IMR-90 (cell line): ENCODE measurements around the gene ETV4. TPM values are rescaled to one million over a fixed set of nuclear protein-coding genes. Genes with fewer than 3 reads are reported as not detected.

Experiments
- ATAC-seq: fragments of 200-7000 bp; cut with Tn5 transposase; 2 replicates; pipeline ENCODE4 v1.9.1; 2020; ENCODE audit warnings: low read depth, mild to moderate bottlenecking, moderate library complexity
- BruUV-seq: library from RNA; stranded (reverse); fragments of 400-500 nt; replicated peaks from 2 replicates; lab custom pipeline; 2021; lab: Mats Ljungman, UMichigan
- CTCF ChIA-PET: fragments of 300-600 bp; formaldehyde crosslinking; extraction: SDS; loops from one replicate; lab custom pipeline; 2021; ENCODE audit warnings: antibody characterized with exemption; lab: Yijun Ruan, JAX
- POLR2A ChIA-PET: fragments of 300-600 bp; sonication (Branson Sonifier 250); formaldehyde crosslinking; loops from one replicate; lab custom pipeline; 2022; ENCODE audit warnings: antibody characterized with exemption; ENCODE audit not compliant: unreplicated experiment; lab: Charles Lee
- DNase-seq: peaks from one replicate; pipeline ENCODE4 v3.0.0; 2013
- H2AFZ ChIP-seq: replicated peaks from 2 replicates; pipeline ENCODE3; 2013; ENCODE audit warnings: low read length, mild to moderate bottlenecking; ENCODE audit not compliant: poor library complexity
- H2AK5ac ChIP-seq: 2 replicates; pipeline ENCODE4 v1.6.1; 2013; ENCODE audit warnings: low read depth, low read length, inconsistent platforms
- H2AK9ac ChIP-seq: replicated peaks from 2 replicates; pipeline ENCODE3; 2013; ENCODE audit warnings: mild to moderate bottlenecking, low read depth, low read length, moderate library complexity; ENCODE audit not compliant: poor library complexity
- H2BK120ac ChIP-seq: 2 replicates; pipeline ENCODE4 v1.6.1; 2013; ENCODE audit warnings: low read depth, low read length, inconsistent platforms
- H2BK15ac ChIP-seq: 3 replicates; pipeline ENCODE4 v1.6.1; 2013; ENCODE audit warnings: low read depth, low read length, inconsistent platforms
- H2BK20ac ChIP-seq: 2 replicates; pipeline ENCODE4 v1.6.1; 2013; ENCODE audit warnings: low read depth, mild to moderate bottlenecking, inconsistent platforms, low read length, moderate library complexity
- H2BK5ac ChIP-seq: 2 replicates; pipeline ENCODE4 v1.6.1; 2013; ENCODE audit warnings: mild to moderate bottlenecking, low read depth, low read length, inconsistent platforms; ENCODE audit not compliant: poor library complexity, severe bottlenecking
- H3K14ac ChIP-seq: replicated peaks from 2 replicates; pipeline ENCODE4 v1.6.1; 2013; ENCODE audit warnings: low read depth, low read length, inconsistent platforms
- H3K18ac ChIP-seq: 2 replicates; pipeline ENCODE4 v1.6.1; 2013; ENCODE audit warnings: low read depth, low read length, control low read depth
- H3K23ac ChIP-seq: 2 replicates; pipeline ENCODE4 v1.6.1; 2013; ENCODE audit warnings: low read depth, low read length, inconsistent platforms
- H3K27ac ChIP-seq: 2 replicates; pipeline ENCODE4 v1.5.1; 2013; ENCODE audit warnings: mild to moderate bottlenecking, control low read depth, low read length; ENCODE audit not compliant: insufficient read depth
- H3K27me3 ChIP-seq: 2 replicates; pipeline ENCODE4 v1.6.1; 2013; ENCODE audit warnings: low read length; ENCODE audit not compliant: control insufficient read depth, insufficient read depth
- H3K36me3 ChIP-seq: 2 replicates; pipeline ENCODE4 v1.6.1; 2013; ENCODE audit warnings: low read length, mixed read lengths; ENCODE audit not compliant: control insufficient read depth, insufficient read depth
- H3K4ac ChIP-seq: 2 replicates; pipeline ENCODE4 v1.6.1; 2013; ENCODE audit warnings: low read depth, low read length, inconsistent platforms
- H3K4me1 ChIP-seq: 2 replicates; pipeline ENCODE4 v1.6.1; 2013; ENCODE audit warnings: low read length, mixed read lengths; ENCODE audit not compliant: control insufficient read depth, insufficient read depth
- H3K4me2 ChIP-seq: 2 replicates; pipeline ENCODE4 v1.6.1; 2013; ENCODE audit warnings: low read depth, mild to moderate bottlenecking, control low read depth, low read length, moderate library complexity
- H3K4me3 ChIP-seq: 2 replicates; pipeline ENCODE4 v1.5.1; 2013; ENCODE audit warnings: low read depth, mild to moderate bottlenecking, control low read depth, low read length, moderate library complexity; ENCODE audit not compliant: insufficient read depth
- H3K56ac ChIP-seq: 2 replicates; pipeline ENCODE4 v1.6.1; 2013; ENCODE audit warnings: low read length, inconsistent platforms; ENCODE audit not compliant: insufficient read depth; ENCODE audit errors: extremely low read depth
- H3K79me1 ChIP-seq, 2 experiments: 2 replicates each; pipeline ENCODE4 v1.6.1; 2013; ENCODE audit warnings: low read length in 2 of 2, inconsistent platforms in 1 of 2, low read depth in 1 of 2
- H3K9ac ChIP-seq: 2 replicates; pipeline ENCODE4 v1.6.1; 2013; ENCODE audit warnings: low read depth, low read length, control low read depth
- H3K9me1 ChIP-seq: 2 replicates; pipeline ENCODE4 v1.6.1; 2013; ENCODE audit warnings: low read length, inconsistent platforms; ENCODE audit not compliant: insufficient read depth
- H3K9me3 ChIP-seq: 2 replicates; pipeline ENCODE4 v1.6.1; 2013; ENCODE audit warnings: low read length; ENCODE audit not compliant: control insufficient read depth, insufficient read depth
- H4K20me1 ChIP-seq: 2 replicates; pipeline ENCODE4 v1.6.1; 2013; ENCODE audit warnings: low read length, inconsistent platforms; ENCODE audit not compliant: insufficient read depth
- H4K5ac ChIP-seq: 2 replicates; pipeline ENCODE4 v1.6.1; 2013; ENCODE audit warnings: mild to moderate bottlenecking, low read depth, low read length, control low read depth
- H4K8ac ChIP-seq, 2 experiments: 2 replicates each; pipeline ENCODE4 v1.6.1; 2013; ENCODE audit warnings: low read depth in 2 of 2, low read length in 2 of 2, control low read depth in 1 of 2, inconsistent platforms in 1 of 2
- H4K91ac ChIP-seq: 2 replicates; pipeline ENCODE4 v1.6.1; 2013; ENCODE audit warnings: low read depth, low read length, inconsistent platforms; ENCODE audit not compliant: insufficient read depth
- BHLHE40 ChIP-seq: fragments of 150-350 bp; IDR thresholded peaks from 2 replicates; pipeline ENCODE4 v1.6.1; 2016; ENCODE audit warnings: mild to moderate bottlenecking, low read depth, low read length
- CEBPB ChIP-seq: IDR thresholded peaks from 2 replicates; pipeline ENCODE4 v1.6.1; 2012; ENCODE audit warnings: low read depth, low read length, improper control_type of control experiment
- CHD1 ChIP-seq: IDR thresholded peaks from 2 replicates; pipeline ENCODE4 v1.6.1; 2012; ENCODE audit warnings: low read depth, low read length, improper control_type of control experiment
- CTCF ChIP-seq: conservative IDR thresholded peaks from 2 replicates; pipeline ENCODE4 v1.5.1; 2012; ENCODE audit warnings: mild to moderate bottlenecking, low read depth, low read length, improper control_type of control experiment
- FOS ChIP-seq: fragments of 150-350 bp; IDR thresholded peaks from 2 replicates; pipeline ENCODE4 v1.6.1; 2016; ENCODE audit warnings: low read depth, low read length
- MAFK ChIP-seq: IDR thresholded peaks from 2 replicates; pipeline ENCODE4 v1.6.1; 2012; ENCODE audit warnings: low read depth, low read length, improper control_type of control experiment
- MAZ ChIP-seq: IDR thresholded peaks from 2 replicates; pipeline ENCODE4 v1.6.1; 2012; ENCODE audit warnings: low read depth, mild to moderate bottlenecking, low read length, improper control_type of control experiment, moderate library complexity, borderline replicate concordance
- MXI1 ChIP-seq: IDR thresholded peaks from 2 replicates; pipeline ENCODE4 v1.6.1; 2012; ENCODE audit warnings: low read depth, mild to moderate bottlenecking, low read length, moderate library complexity, borderline replicate concordance
- NFE2L2 ChIP-seq: fragments of 150-350 bp; IDR thresholded peaks from 2 replicates; pipeline ENCODE4 v1.6.1; 2016; ENCODE audit warnings: low read depth, mild to moderate bottlenecking, low read length
- POLR2A ChIP-seq: IDR thresholded peaks from 2 replicates; pipeline ENCODE4 v1.6.1; 2012; ENCODE audit warnings: mild to moderate bottlenecking, low read depth, low read length
- RAD21 ChIP-seq: IDR thresholded peaks from 2 replicates; pipeline ENCODE4 v1.6.1; 2012; ENCODE audit warnings: low read length, improper control_type of control experiment
- RCOR1 ChIP-seq: IDR thresholded peaks from 2 replicates; pipeline ENCODE4 v1.6.1; 2012; ENCODE audit warnings: mild to moderate bottlenecking, low read length, improper control_type of control experiment; ENCODE audit not compliant: insufficient replicate concordance
- RFX5 ChIP-seq: IDR thresholded peaks from 2 replicates; pipeline ENCODE4 v1.8.0; 2012; ENCODE audit warnings: low read depth, mild to moderate bottlenecking, low read length, moderate library complexity
- SMC3 ChIP-seq: fragments of 150-350 bp; IDR thresholded peaks from 2 replicates; pipeline ENCODE4 v1.6.1; 2016; ENCODE audit warnings: low read depth, mild to moderate bottlenecking, antibody characterized with exemption, low read length, moderate library complexity
- WGBS, 2 experiments: methylation state at CpG; one replicate each; pipeline versions ENCODE4 v1.1.5 to v1.1.7; 2013; ENCODE audit warnings: missing lambda C conversion rate in 2 of 2; ENCODE audit not compliant: insufficient read length in 1 of 2; ENCODE audit errors: extremely low coverage in 2 of 2; 5-methylcytosine and 5-hydroxymethylcytosine counted together
- dilution Hi-C: fragments of 300-500 bp; cut with HindIII; formaldehyde crosslinking; loops from one replicate; pipeline ENCODE4 v1.14.3; 2018; ENCODE audit warnings: low sequenced_read_pairs; ENCODE audit not compliant: unreplicated experiment
- in situ Hi-C: fragments of 300-500 bp; cut with MboI; formaldehyde crosslinking; loops from 3 replicates; pipeline ENCODE4 v1.14.3; 2019; ENCODE audit warnings: low sequenced_read_pairs, inconsistent platforms, mixed read lengths
- intact Hi-C: fragments of 100-400 bp; cut with micrococcal nuclease; formaldehyde crosslinking; loops from 2 replicates; pipeline ENCODE4 v1.10.0; 2022
- polyA plus RNA-seq, 3 experiments: library from polyadenylated mRNA; depleted of rRNA; stranded (reverse); fragments of >200 nt; gene quantifications; 2 replicates each; pipeline ENCODE4 v1.2.3, GENCODE V29; 2012; ENCODE audit warnings: low replicate concordance in 1 of 3
- total RNA-seq: library from RNA; depleted of rRNA; stranded (reverse); fragments of >200 nt; gene quantifications from 2 replicates; pipeline ENCODE4 v1.2.3, GENCODE V29; 2012
- TF ChIP-seq, protein P1 (sequence below): fragments of 150-350 bp; IDR thresholded peaks from 2 replicates; pipeline ENCODE4 v1.6.1; 2017; ENCODE audit warnings: mild to moderate bottlenecking, antibody characterized with exemption, low read length, low read depth
- TF ChIP-seq, protein P2 (sequence below): fragments of 150-350 bp; IDR thresholded peaks from 2 replicates; pipeline ENCODE4 v1.6.1; 2016; ENCODE audit warnings: low read depth, mild to moderate bottlenecking, low read length, moderate library complexity, borderline replicate concordance

ETV4 gene
- total and polyA plus RNA-seq, 2 of the 4 experiments (the other 2 are of a cell fraction): 4.3 to 13.2 TPM

DNA sequence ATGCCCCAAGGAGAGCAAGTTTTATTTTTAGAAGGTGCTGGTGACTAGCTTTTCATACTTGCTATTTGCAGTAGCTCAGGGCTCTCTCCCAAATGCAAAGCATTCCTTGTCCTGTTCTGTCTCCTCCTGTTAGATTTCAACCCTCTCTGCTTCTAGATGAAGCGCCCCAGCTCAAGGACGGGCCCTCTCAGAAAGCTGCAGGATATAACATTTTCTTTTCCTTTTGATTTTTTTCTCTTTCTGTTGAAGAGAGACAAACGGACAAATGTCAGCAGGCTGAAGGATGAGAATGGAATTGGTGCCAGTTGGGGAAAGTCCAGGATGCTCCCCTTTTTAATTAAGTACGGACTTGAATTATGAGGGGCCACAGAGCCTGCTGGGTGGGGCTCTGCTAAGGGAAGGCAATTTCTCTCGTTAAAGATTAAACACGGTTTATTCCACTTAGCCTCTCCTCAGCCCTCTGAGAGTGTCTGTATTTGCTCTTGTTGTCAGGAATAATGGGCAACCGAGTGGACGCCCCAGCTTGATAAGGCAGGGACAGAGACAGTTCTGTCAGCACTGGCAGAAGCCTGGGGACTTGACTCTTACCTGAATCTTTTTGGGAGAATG is 6.2 kb upstream of the ETV4 start:
- Histone ChIP-seq H3K9me1 (peaks cover 4% of the 10 kb centered on the region; the same call in 1 of the 2 replicates), H4K20me1 (no peaks in the 10 kb centered on the region), H3K4me3 (no peak overlapping the region), H4K91ac (no peak overlapping the region), H3K18ac (no peak overlapping the region), H2AFZ (no peak overlapping the region), H3K27ac (no peak overlapping the region), H3K9me3 (no peaks in the 10 kb centered on the region), H2AK5ac (no peak overlapping the region), H3K56ac (no peak overlapping the region), H2BK20ac (no peak overlapping the region), H2AK9ac (peak overlapping the region; percentile 5), H4K5ac (no peak overlapping the region), H3K27me3 (no peaks in the 10 kb centered on the region), H3K4me2 (no peak overlapping the region), H3K79me1 (no peaks in the 10 kb centered on the region), H3K4me1 (peaks cover 3% of the 10 kb centered on the region), H2BK15ac (no peak overlapping the region), H2BK120ac (no peak overlapping the region), H3K4ac (no peak overlapping the region), H3K23ac (no peak overlapping the region), H3K14ac (no peak overlapping the region), H2BK5ac (no peak overlapping the region), H3K9ac (no peak overlapping the region), H3K36me3 (no peaks in the 10 kb centered on the region), H4K8ac (no peak overlapping the region)
- intact Hi-C loops: no loop called here
- ATAC-seq (no peak), DNase-seq (no peak)
- CTCF ChIA-PET: interaction anchor here (0.6 to 1.0 kb wide), 2 partner anchors 14 to 28 kb away, joined by 3 read pairs; no protein-coding TSS in a partner anchor
- BruUV-seq: no TSS peak
- TF ChIP-seq FOS: no peak
- TF ChIP-seq MAFK: no peak
- TF ChIP-seq BHLHE40: no peak
- TF ChIP-seq RAD21: no peak
- no peak for TF ChIP-seq MXI1
- no peak for TF ChIP-seq CHD1
- TF ChIP-seq MAZ: no peak
- TF ChIP-seq NFE2L2: no peak
- TF ChIP-seq CTCF: no peak
- no peak for TF ChIP-seq RFX5
- TF ChIP-seq, protein P1, sequence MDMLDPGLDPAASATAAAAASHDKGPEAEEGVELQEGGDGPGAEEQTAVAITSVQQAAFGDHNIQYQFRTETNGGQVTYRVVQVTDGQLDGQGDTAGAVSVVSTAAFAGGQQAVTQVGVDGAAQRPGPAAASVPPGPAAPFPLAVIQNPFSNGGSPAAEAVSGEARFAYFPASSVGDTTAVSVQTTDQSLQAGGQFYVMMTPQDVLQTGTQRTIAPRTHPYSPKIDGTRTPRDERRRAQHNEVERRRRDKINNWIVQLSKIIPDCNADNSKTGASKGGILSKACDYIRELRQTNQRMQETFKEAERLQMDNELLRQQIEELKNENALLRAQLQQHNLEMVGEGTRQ: no peak
- TF ChIP-seq POLR2A: no peak
- no peak for TF ChIP-seq SMC3
- no peak for TF ChIP-seq RCOR1
- TF ChIP-seq, protein P2, sequence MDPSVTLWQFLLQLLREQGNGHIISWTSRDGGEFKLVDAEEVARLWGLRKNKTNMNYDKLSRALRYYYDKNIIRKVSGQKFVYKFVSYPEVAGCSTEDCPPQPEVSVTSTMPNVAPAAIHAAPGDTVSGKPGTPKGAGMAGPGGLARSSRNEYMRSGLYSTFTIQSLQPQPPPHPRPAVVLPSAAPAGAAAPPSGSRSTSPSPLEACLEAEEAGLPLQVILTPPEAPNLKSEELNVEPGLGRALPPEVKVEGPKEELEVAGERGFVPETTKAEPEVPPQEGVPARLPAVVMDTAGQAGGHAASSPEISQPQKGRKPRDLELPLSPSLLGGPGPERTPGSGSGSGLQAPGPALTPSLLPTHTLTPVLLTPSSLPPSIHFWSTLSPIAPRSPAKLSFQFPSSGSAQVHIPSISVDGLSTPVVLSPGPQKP: no peak
- no peak for TF ChIP-seq CEBPB
- no CpG with 5 or more reads among the region's 8 CpGs for WGBS, 2 experiments
- POLR2A ChIA-PET: no interaction called here
- dilution Hi-C loops: no loop called here
- in situ Hi-C loops: no loop called here
